Tracheal epithelial cell (primary cell): ENCODE results near the gene DTYMK. TPM values are rescaled to one million over a fixed set of nuclear protein-coding genes. Genes with fewer than 3 reads are reported as not detected.

Experiments used
- total RNA-seq: library from RNA; depleted of rRNA; stranded (reverse); fragments of >200 nt; gene quantifications from 2 replicates; pipeline ENCODE4 v1.2.1, GENCODE V29; 2014

Gene DTYMK
- total RNA-seq = 21.5 and 25.8 TPM in 2 replicates

GRCh38 chr2:241686650-241687425 is at the start of gene DTYMK:
Gene DTYMK (minus strand): TSS chr2:241686815. CDS start chr2:241686783, 32 bp downstream.

GRCh38 chr2:241734467-241735208 is 48.0 kb upstream of the DTYMK start, which contains the start of gene D2HGDH:
Gene D2HGDH (plus strand): TSS chr2:241734630. CDS start chr2:241735225, 595 bp downstream.

GRCh38 chr2:241701399-241702154 is 15.0 kb upstream of the DTYMK start, which contains the start of gene ING5:
Gene ING5 (plus strand): TSS chr2:241702039. CDS start chr2:241702066, 27 bp downstream.

DNA sequence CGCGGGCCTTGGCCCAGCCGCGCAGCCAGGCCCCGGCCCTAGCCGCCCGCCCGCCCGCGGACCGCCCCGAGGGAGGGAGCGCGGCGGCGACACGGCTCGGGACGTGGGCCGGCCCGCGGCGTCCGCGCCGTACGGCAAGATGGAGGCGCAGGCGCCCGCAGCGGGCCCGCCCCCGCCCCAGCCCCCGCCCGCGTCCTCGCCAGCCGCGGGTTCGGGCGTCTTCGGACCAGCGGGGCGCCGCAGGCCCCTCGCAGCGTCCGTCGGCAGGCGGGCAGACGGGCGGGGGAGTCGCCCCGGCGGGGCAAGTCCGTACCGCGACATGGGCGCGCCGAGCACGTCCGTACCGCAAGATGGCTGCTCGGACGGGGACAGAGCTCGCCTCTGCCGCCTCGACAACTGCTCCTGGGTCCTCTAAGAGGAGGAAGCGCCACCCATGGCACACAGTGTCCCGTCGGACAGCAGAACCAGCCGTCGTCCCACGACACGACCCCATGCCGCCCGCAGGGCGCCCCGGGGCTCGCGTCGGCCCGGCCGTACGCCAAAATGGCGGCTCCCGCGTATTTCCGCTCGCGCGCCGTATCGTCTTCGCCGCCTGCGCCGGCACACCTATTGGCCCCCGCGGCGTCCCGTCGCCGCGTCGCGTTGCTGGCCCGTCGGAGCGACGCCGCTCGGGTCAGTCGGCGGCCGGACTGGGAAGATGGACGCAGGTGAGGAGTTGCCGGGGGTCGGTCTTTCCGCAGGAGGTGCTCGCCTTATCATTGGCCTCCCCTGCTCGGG is 49.4 kb downstream of the DTYMK start, which contains the start of the genes ATG4B and THAP4:
Gene ATG4B, plus strand, starts transcription at position 676 of the 777 bp plus-strand sequence. Its CDS starts 22 bp downstream, at position 698.
Gene THAP4, minus strand, starts transcription at position 141 of the 777 bp plus-strand sequence. CDS start 141 bp downstream, outside the sequence.

Other genes with a start within 250 kb of the DTYMK start
- gene STK25, start 178.2 kb downstream of the DTYMK start, total RNA-seq = 218 and 360 TPM in 2 replicates
- gene BOK, start 128.1 kb downstream of the DTYMK start, total RNA-seq = 27.5 and 48.2 TPM in 2 replicates
- gene THAP4, start 49.7 kb downstream of the DTYMK start, total RNA-seq = 52.9 and 64.8 TPM in 2 replicates
- 48.6 and 57.6 TPM in 2 replicates for gene ATG4B, start 49.1 kb downstream of the DTYMK start, total RNA-seq
- gene ING5, start 15.2 kb upstream of the DTYMK start, total RNA-seq = 16.4 TPM in 2 replicates
- gene D2HGDH, start 47.8 kb upstream of the DTYMK start, total RNA-seq = 14.5 and 19.8 TPM in 2 replicates
- gene GAL3ST2, start 90.0 kb upstream of the DTYMK start, total RNA-seq = not detected in 2 replicates
- gene NEU4, start 122.4 kb upstream of the DTYMK start, total RNA-seq = not detected in 2 replicates
- 0.24 TPM in 1 of 2 replicates, not detected in the other for gene PDCD1, start 172.1 kb upstream of the DTYMK start, total RNA-seq
- not detected in 2 replicates for gene RTP5, start 182.9 kb upstream of the DTYMK start, total RNA-seq